ENCODE data around the gene THBD. TPM values are rescaled to one million over a fixed set of nuclear protein-coding genes. Genes with fewer than 3 reads are reported as not detected.

THBD gene
- total and polyA plus RNA-seq, 2 donors (not counting 1 experiment from before 2014, with no cell fraction given), result 0.99 to 8.4 TPM

GRCh38 chr20:23024701-23025100 lies 24.8 kb downstream of the THBD start:
- Histone ChIP-seq H3K4me2 (ENCODE audit: extremely low read depth, insufficient read depth, low read length) (no peak overlapping the region), H3K9me3 (ENCODE audit: control insufficient read depth, insufficient read depth, low read depth, low read length) (no peaks in the 10 kb centered on the region), H2AFZ (ENCODE audit: low read length) (no peak overlapping the region), H3K27me3 (ENCODE audit: control insufficient read depth, insufficient read depth, low read length) (no peaks in the 10 kb centered on the region), H3K79me2 (ENCODE audit: control insufficient read depth, insufficient read depth, low read length) (no peaks in the 10 kb centered on the region), H3K4me1 (ENCODE audit: control insufficient read depth, extremely low read depth, insufficient read depth, low read length) (no peaks in the 10 kb centered on the region), H4K20me1 (ENCODE audit: control insufficient read depth, extremely low read depth, insufficient read depth, low read length) (no peaks in the 10 kb centered on the region), H3K9ac (ENCODE audit: insufficient read depth, low read length) (no peak overlapping the region), H3K27ac (ENCODE audit: insufficient read depth, low read length) (no peak overlapping the region), H3K36me3 (ENCODE audit: control insufficient read depth, insufficient read depth, low read length) (no peaks in the 10 kb centered on the region), H3K4me3 (replicated peaks in 1 of 4; ENCODE audit: control extremely low read depth in 1 of 4, insufficient read depth in 1 of 4, low read depth in 3 of 4, low read length in 4 of 4) (no peak overlapping the region)
- peak in 1 of 2 donors; percentile 31 for DNase-seq (ENCODE audit: low read depth in 2 of 2)
- no peak for TF ChIP-seq CTCF (conservative IDR thresholded peaks at IDR 0.05 in 1 of 2, IDR thresholded peaks at IDR 0.05 in 1 of 2; ENCODE audit: low read depth in 1 of 2, low read length in 2 of 2)
- no peak for TF ChIP-seq EZH2 (IDR thresholded peaks at IDR 0.05; ENCODE audit: low read length, missing control alignments)

- Histone ChIP-seq H3K79me2 (ENCODE audit: control insufficient read depth, insufficient read depth, low read length) (no peaks in the 10 kb centered on the region), H3K4me3 (replicated peaks in 1 of 4; ENCODE audit: control extremely low read depth in 1 of 4, insufficient read depth in 1 of 4, low read depth in 3 of 4, low read length in 4 of 4) (no peak overlapping the region), H3K9ac (ENCODE audit: insufficient read depth, low read length) (no peak overlapping the region), H2AFZ (ENCODE audit: low read length) (no peak overlapping the region), H3K27me3 (ENCODE audit: control insufficient read depth, insufficient read depth, low read length) (no peaks in the 10 kb centered on the region), H3K36me3 (ENCODE audit: control insufficient read depth, insufficient read depth, low read length) (no peaks in the 10 kb centered on the region), H3K4me2 (ENCODE audit: extremely low read depth, insufficient read depth, low read length) (no peak overlapping the region), H3K27ac (ENCODE audit: insufficient read depth, low read length) (no peak overlapping the region), H3K4me1 (ENCODE audit: control insufficient read depth, extremely low read depth, insufficient read depth, low read length) (no peaks in the 10 kb centered on the region), H3K9me3 (ENCODE audit: control insufficient read depth, insufficient read depth, low read depth, low read length) (no peaks in the 10 kb centered on the region), H4K20me1 (ENCODE audit: control insufficient read depth, extremely low read depth, insufficient read depth, low read length) (no peaks in the 10 kb centered on the region)
- no peak for TF ChIP-seq EZH2 (IDR thresholded peaks at IDR 0.05; ENCODE audit: low read length, missing control alignments)
- no peak for TF ChIP-seq CTCF (conservative IDR thresholded peaks at IDR 0.05 in 1 of 2, IDR thresholded peaks at IDR 0.05 in 1 of 2; ENCODE audit: low read depth in 1 of 2, low read length in 2 of 2)
- no peak for DNase-seq (ENCODE audit: low read depth in 2 of 2)
Measured at GRCh38 chr20:23023621-23024177, 25.8 kb downstream of the THBD start.

- TF ChIP-seq EZH2 (IDR thresholded peaks at IDR 0.05; ENCODE audit: low read length, missing control alignments) (no peak), CTCF (conservative IDR thresholded peaks at IDR 0.05 in 1 of 2, IDR thresholded peaks at IDR 0.05 in 1 of 2; ENCODE audit: low read depth in 1 of 2, low read length in 2 of 2) (no peak)
- DNase-seq (ENCODE audit: low read depth in 2 of 2), result peak; percentile 25 to 48
- H3K9me3 ChIP-seq (ENCODE audit: control insufficient read depth, insufficient read depth, low read depth, low read length), result no peaks in the 10 kb centered on the region
- H3K79me2 ChIP-seq (ENCODE audit: control insufficient read depth, insufficient read depth, low read length), result no peaks in the 10 kb centered on the region
- H3K4me2 ChIP-seq (ENCODE audit: extremely low read depth, insufficient read depth, low read length), result no peak overlapping the region
- no peaks in the 10 kb centered on the region for H3K36me3 ChIP-seq (ENCODE audit: control insufficient read depth, insufficient read depth, low read length)
- no peaks in the 10 kb centered on the region for H4K20me1 ChIP-seq (ENCODE audit: control insufficient read depth, extremely low read depth, insufficient read depth, low read length)
- no peak overlapping the region for H2AFZ ChIP-seq (ENCODE audit: low read length)
- no peak overlapping the region for H3K9ac ChIP-seq (ENCODE audit: insufficient read depth, low read length)
- no peaks in the 10 kb centered on the region for H3K4me1 ChIP-seq (ENCODE audit: control insufficient read depth, extremely low read depth, insufficient read depth, low read length)
- no peaks in the 10 kb centered on the region for H3K27me3 ChIP-seq (ENCODE audit: control insufficient read depth, insufficient read depth, low read length)
- no peak overlapping the region for H3K27ac ChIP-seq (ENCODE audit: insufficient read depth, low read length)
- H3K4me3 ChIP-seq (replicated peaks in 1 of 4; ENCODE audit: control extremely low read depth in 1 of 4, insufficient read depth in 1 of 4, low read depth in 3 of 4, low read length in 4 of 4), result no peak overlapping the region
Measured at GRCh38 chr20:23022849-23023248, 26.6 kb downstream of the THBD start.
